ENCODE measurements around the gene GLIPR1L1. TPM values are rescaled to one million over a fixed set of nuclear protein-coding genes. Genes with fewer than 3 reads are reported as not detected.

GLIPR1L1 gene
- total RNA-seq, 1 experiment from 2014 or later = not detected

GRCh38 chr12:75407683-75408082 is 73.2 kb downstream of the GLIPR1L1 start:
- H3K27ac Mint-ChIP-seq = no peak overlapping the region
- no peaks in the 10 kb centered on the region for H3K27me3 Mint-ChIP-seq (ENCODE audit: low read depth)
- peaks cover 9% of the 10 kb centered on the region for H3K9me3 Mint-ChIP-seq
- POLR2A ChIA-PET = no interaction called here
- ATAC-seq (no peak), DNase-seq (ENCODE audit: low spot score) (no peak)
- no peaks in the 10 kb centered on the region; the same call in 1 of the 2 replicates for H3K36me3 Mint-ChIP-seq
- H3K4me1 Mint-ChIP-seq = peaks cover 9% of the 10 kb centered on the region
- no peak for TF ChIP-seq HMGA2 (CRISPR knock-in tag; IDR thresholded peaks at IDR 0.05)
- TF ChIP-seq GABPB1 (CRISPR knock-in tag; IDR thresholded peaks at IDR 0.05) = no peak
- TF ChIP-seq SMAD3 (CRISPR knock-in tag; IDR thresholded peaks at IDR 0.05; ENCODE audit: borderline replicate concordance) = no peak
- no peak for TF ChIP-seq MXD4 (CRISPR knock-in tag; IDR thresholded peaks at IDR 0.05; ENCODE audit: borderline replicate concordance)
- no peak for TF ChIP-seq FOXK1 (CRISPR knock-in tag; IDR thresholded peaks at IDR 0.05)
- TF ChIP-seq ZNF416 (CRISPR knock-in tag; IDR thresholded peaks at IDR 0.05) = no peak
- TF ChIP-seq TCF7 (CRISPR knock-in tag; IDR thresholded peaks at IDR 0.05; ENCODE audit: low read depth) = no peak
- no peak for TF ChIP-seq ESRRA (CRISPR knock-in tag; IDR thresholded peaks at IDR 0.05; ENCODE audit: borderline replicate concordance)
- CTCF ChIA-PET = interaction anchor here (1.2 to 2.7 kb wide), 2 partner anchors 17 to 77 kb away, joined by 3 to 10 read pairs; partner anchors contain the start of gene GLIPR1L2
- H3K4me3 Mint-ChIP-seq = no peak overlapping the region

GRCh38 chr12:75409830-75410229 is 75.4 kb downstream of the GLIPR1L1 start:
- no peak for TF ChIP-seq CBFB (CRISPR knock-in tag; IDR thresholded peaks at IDR 0.05; ENCODE audit: low read depth)
- TF ChIP-seq NFATC4 (CRISPR knock-in tag; IDR thresholded peaks at IDR 0.05) = no peak
- TF ChIP-seq, protein P1, sequence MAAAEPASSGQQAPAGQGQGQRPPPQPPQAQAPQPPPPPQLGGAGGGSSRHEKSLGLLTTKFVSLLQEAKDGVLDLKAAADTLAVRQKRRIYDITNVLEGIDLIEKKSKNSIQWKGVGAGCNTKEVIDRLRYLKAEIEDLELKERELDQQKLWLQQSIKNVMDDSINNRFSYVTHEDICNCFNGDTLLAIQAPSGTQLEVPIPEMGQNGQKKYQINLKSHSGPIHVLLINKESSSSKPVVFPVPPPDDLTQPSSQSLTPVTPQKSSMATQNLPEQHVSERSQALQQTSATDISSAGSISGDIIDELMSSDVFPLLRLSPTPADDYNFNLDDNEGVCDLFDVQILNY (CRISPR knock-in tag; IDR thresholded peaks at IDR 0.05) = no peak
- no peak for TF ChIP-seq AR (CRISPR knock-in tag; IDR thresholded peaks at IDR 0.05)
- no peak for TF ChIP-seq ZNF317 (CRISPR knock-in tag; IDR thresholded peaks at IDR 0.05; ENCODE audit: borderline replicate concordance, low read depth)
- TF ChIP-seq, protein P2, sequence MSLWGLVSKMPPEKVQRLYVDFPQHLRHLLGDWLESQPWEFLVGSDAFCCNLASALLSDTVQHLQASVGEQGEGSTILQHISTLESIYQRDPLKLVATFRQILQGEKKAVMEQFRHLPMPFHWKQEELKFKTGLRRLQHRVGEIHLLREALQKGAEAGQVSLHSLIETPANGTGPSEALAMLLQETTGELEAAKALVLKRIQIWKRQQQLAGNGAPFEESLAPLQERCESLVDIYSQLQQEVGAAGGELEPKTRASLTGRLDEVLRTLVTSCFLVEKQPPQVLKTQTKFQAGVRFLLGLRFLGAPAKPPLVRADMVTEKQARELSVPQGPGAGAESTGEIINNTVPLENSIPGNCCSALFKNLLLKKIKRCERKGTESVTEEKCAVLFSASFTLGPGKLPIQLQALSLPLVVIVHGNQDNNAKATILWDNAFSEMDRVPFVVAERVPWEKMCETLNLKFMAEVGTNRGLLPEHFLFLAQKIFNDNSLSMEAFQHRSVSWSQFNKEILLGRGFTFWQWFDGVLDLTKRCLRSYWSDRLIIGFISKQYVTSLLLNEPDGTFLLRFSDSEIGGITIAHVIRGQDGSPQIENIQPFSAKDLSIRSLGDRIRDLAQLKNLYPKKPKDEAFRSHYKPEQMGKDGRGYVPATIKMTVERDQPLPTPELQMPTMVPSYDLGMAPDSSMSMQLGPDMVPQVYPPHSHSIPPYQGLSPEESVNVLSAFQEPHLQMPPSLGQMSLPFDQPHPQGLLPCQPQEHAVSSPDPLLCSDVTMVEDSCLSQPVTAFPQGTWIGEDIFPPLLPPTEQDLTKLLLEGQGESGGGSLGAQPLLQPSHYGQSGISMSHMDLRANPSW (CRISPR knock-in tag; conservative IDR thresholded peaks at IDR 0.05; ENCODE audit: low read depth) = no peak
- no peak overlapping the region for H3K4me3 Mint-ChIP-seq
- DNase-seq (ENCODE audit: low spot score) (no peak), ATAC-seq (no peak)
- no peaks in the 10 kb centered on the region for H3K27me3 Mint-ChIP-seq (ENCODE audit: low read depth)
- ChIA-PET CTCF (no interaction called here), POLR2A (no interaction called here)
- H3K36me3 Mint-ChIP-seq = no peaks in the 10 kb centered on the region; the same call in 1 of the 2 replicates
- H3K27ac Mint-ChIP-seq = no peak overlapping the region
- H3K4me1 Mint-ChIP-seq = peaks cover 4% of the 10 kb centered on the region
- H3K9me3 Mint-ChIP-seq = peaks cover 9% of the 10 kb centered on the region

DNA sequence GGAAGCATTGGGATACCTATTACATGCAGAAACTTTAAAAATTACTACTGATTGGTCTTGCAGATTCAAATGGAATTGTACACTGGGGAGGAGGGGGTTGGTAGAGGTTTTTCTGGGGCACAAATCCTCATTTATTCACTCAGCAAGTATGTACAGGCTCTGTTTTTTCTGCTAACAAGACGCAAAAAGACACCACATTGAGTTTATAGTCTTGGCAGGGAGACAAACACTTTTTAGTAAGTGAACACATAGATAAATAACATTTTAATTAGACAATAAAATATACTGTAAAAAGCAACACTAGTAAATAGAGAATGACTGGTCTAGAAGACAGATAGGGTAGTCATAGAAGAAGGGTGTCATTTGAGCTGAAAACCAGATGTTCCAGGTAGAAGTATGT is 80.2 kb downstream of the GLIPR1L1 start:
- ChIA-PET CTCF (no interaction called here), POLR2A (no interaction called here)
- Mint-ChIP-seq H3K36me3 (no peaks in the 10 kb centered on the region), H3K4me1 (no peaks in the 10 kb centered on the region), H3K27me3 (ENCODE audit: low read depth) (no peaks in the 10 kb centered on the region), H3K27ac (no peak overlapping the region), H3K4me3 (no peak overlapping the region), H3K9me3 (peaks cover 9% of the 10 kb centered on the region)
- TF ChIP-seq CTCF (IDR thresholded peaks at IDR 0.05) (no peak), ELF4 (CRISPR knock-in tag; IDR thresholded peaks at IDR 0.05; ENCODE audit: low read depth) (no peak)
- no peak for ATAC-seq
- no peak for DNase-seq (ENCODE audit: low spot score)
